ENCODE data around the gene COL18A1.

COL18A1 gene

GRCh38 chr21:45401916-45402900, 2.8 kb upstream of the COL18A1 start:
- DNase-seq (ENCODE audit: low spot score): no peak

- no peak for DNase-seq (ENCODE audit: low spot score)
These were observed 1.7 kb upstream of the COL18A1 start for GRCh38 chr21:45403133-45403824.

DNA sequence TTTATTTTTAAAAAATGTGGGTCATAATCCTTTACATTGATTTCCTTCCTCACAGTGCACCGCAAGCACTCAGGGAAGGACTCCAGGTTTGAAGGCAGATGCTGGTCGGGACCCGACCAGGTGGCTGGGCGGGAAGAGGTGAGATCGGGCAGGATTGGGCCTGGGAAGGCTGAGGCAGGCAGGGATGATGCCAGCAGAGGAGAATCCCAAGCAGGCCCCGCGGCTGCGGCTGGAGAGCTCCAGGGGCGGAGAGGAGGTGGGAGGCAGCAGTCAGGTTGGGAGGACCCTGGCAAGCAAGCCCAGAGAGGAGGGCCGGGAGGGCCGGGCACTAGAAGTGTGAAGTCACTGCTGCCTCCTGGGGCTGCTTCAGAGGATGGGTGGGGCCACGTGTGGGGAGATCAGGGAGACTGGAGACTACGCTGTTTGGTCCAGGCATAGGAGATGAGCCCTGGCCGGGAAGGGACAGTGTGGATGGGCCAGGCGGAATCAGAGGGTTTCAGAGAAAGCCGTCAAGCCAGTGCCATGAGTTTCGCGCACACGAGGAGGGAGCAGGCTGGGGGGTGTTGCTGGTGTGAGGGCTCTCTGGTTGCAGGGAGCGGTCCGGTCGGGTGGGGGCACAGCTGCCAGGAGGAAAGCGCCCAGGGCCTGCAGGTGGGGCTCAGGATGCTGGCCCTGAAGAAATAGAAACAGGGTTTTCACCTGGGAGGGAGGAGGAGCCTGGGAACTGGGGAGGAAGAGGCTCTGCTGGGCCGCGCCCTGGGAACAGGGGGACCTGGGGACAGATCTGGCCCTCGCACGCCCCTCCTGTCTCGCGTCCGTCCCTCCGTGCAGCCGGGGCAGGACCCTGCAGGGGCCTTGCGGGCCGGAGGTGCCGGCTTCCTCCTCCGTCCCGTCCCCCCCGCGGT, 888 bp upstream of the COL18A1 start:
- no peak for DNase-seq (ENCODE audit: low spot score)

GRCh38 chr21:45405271-45405818, 380 bp downstream of the COL18A1 start:
- DNase-seq (ENCODE audit: low spot score): no peak

- DNase-seq (ENCODE audit: low spot score): no peak
These were observed 1.1 kb downstream of the COL18A1 start for GRCh38 chr21:45405819-45406762.

DNA sequence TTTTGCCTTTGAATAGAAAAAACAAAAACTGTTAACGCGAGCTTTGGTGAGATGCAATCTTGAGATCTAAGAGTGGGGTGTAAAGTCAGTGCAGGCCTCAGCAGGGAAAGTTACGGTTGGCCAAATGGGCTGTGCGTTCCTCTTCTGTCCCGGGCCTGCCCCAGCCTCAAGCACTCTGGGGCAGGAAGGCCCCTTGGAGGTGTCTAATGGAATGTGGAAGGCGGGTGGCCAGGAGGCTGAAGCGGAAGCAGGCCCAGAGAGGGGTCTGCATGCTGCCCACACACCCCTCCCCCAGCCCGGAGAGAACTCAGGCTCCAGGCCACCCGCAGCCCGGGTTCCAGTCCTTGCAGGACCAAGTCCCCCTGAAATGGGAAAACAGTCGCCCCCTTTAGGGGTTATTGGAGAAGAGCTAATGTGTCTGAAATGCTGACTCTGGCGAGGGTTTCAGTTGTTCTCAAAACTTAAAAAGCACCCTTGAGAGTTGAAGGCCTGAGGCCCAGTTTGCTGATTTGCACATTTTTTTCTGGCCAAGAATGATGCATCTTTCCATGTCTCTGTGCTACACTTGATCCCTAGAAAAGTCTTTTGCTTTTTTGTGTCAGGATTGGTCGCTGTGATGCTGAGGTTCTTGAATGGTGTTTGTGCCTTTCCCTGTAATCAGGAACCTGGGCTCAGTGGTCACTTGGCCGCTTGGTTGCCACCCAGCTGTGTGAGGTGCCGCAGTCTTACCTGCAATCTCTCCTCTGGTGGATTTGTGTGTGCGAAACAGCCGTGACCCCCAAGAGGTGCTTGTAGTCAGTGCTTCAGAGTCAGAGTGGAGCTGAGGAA, 2.0 kb downstream of the COL18A1 start:
- DNase-seq (ENCODE audit: low spot score): no peak

DNA sequence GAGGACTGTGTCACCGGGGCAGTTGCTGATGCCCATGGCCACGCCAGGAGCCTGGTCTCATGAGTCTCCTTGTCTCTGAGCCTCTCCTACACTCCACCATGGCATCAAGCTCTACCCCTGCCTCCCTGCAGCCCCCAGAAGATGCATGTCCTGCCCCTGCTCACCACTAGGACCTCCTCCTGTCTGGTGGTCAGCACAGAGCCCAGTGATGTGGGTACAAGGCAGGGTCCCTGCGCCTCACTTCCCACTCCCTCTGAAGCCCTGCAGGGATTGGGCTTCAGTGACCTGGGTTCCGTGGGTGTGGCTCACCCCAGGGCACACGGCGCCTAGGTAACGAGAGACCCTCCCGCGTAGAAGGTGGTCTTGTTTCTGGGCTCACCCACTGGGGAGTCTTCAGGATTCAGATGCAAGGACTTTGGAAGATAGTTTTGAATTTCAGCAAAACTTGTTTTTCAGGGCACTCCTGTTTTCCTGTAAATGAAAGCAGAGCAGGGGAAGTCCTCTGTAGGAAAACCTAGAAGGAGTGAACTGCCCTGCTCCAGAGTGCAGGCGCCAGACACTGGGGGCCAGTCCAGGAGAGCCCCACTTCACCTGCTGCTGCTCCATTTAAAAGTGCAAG, 2.8 kb downstream of the COL18A1 start:
- no peak for DNase-seq (ENCODE audit: low spot score)

DNA sequence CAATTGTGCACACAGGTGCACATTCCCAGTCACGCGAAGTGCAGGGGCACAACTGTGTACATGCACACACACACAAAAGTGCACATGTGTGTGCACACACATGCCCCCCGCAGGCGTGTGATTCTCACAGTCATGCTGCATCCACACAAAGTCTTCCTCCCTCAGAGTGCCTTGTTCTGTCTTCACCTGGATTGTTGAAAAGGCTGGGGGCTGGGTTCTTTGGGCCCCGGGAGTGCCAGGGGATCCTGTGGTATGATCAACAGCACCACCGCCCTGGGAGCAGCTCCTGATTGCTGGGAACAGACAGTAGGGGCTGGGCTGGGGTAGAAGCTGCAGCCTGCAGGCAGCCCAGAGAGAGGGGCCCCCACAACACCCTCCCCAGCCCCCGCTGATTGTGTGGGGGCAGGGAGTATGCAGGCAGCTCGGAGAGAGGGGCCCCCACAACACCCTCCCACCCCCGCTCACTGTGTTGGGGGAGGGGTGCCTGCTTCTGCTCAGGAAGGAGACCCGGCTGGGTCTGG, 3.4 kb downstream of the COL18A1 start:
- DNase-seq (ENCODE audit: low spot score): no peak

DNA sequence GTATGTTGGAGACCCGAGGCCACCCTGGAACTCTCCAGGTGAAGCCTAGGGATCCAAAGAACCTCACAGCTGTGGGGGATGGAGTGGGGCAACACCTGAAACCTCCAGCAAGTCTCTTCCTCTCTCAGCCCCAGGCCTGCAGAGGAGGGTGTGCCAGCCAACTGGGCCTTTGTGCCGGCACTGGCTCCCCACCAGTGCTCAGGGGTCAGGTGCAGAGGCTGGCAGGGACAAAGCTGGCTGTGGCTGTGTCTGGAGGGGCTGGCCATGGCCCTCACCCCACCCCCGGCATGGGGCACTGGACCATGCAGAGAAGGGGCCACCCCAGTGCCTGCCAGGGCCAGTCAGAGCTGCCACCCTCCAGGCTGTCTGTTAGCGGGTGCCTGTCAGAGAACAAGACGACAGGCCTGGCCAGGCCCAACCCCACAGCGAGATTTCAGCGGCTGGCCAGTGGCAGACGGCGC, 3.9 kb downstream of the COL18A1 start:
- no peak for DNase-seq (ENCODE audit: low spot score)

GRCh38 chr21:45409466-45410150, 4.6 kb downstream of the COL18A1 start:
- no peak for DNase-seq (ENCODE audit: low spot score)

DNA sequence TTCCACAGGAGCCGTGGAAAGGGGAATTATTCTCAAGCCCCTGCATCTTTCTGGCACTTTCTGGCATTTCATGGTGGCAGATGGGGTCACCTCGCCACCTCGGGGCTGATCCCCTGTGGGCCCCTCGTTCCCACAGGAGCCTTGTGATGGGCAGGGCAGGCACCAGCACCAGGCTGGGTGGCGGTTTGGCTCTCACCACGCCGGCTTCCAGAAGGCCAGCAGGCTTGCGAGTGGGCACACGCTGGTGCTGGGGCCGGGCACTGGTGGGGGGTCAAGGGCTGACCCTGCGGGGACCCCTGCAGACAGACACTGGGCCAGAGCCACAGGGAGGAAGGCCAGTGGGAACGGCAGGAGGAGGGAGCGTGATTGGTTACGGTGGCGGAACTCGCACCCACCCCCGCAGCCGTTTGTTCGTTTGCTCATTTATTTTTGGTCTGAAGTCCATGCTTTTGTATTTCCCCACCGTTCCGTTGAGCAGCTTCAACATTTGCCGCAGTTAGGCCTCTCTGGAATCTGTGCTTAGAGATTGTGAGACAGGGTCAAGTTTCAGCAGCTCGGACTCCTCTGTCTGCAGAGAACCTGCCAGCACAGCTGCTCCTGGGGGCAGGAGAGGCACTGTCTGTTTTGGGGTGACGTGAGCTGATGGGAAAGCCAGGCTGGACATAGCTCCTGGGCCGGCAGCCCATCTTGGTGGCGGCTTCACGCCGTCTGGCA, 5.3 kb downstream of the COL18A1 start:
- no peak for DNase-seq (ENCODE audit: low spot score)

- no peak for DNase-seq (ENCODE audit: low spot score)
These were observed 6.2 kb downstream of the COL18A1 start for GRCh38 chr21:45410865-45411809.

- DNase-seq (ENCODE audit: low spot score): no peak
These were observed 6.8 kb downstream of the COL18A1 start for GRCh38 chr21:45411810-45412206.

DNA sequence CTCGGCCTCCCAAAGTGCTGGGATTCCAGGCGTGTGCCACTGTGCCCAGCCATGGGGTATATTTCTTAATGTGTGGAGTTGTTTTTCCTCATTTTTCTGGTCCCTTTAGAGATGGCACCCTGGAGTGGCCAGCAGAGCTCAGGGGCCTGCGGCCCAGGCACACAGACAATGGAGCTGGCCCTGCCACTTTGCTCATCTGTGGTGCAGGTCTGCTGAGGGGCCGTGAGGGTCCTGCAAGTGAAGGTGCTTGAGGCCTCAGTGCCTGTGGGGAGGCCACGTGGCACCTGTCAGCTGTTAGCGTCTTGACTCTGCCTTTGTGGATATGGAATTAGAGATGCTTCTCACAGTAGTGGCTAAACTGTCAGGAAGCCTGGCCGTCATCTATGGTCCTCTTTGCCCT, 7.5 kb downstream of the COL18A1 start:
- no peak for DNase-seq (ENCODE audit: low spot score)

- DNase-seq (ENCODE audit: low spot score): no peak
These were observed 8.1 kb downstream of the COL18A1 start for GRCh38 chr21:45412909-45413611.

DNA sequence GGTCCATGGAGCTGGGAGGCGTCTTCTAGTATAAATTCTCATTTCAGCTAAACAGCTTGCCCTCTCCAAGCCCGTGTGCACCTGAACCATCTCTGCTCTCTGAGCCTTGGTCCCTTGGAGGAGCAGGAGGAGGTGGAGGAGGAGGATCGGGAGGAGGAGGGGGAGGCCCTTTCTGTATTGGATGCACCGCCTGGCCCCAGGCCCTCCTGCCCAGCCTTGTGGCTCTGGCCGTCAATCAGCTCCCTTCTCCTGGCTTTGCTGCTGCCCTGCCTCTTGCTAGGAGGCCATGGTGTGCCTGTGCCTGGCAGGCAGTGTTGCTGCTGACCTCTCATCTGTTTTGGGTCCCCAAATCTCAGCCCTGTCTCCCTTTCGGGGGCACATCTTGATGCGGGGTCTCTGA, 9.0 kb downstream of the COL18A1 start:
- no peak for DNase-seq (ENCODE audit: low spot score)

Measured in left forelimb (tissue), 1 donor.